Smooth muscle cell (in vitro differentiated cells): ENCODE measurements around the gene TXK. TPM values are rescaled to one million over a fixed set of nuclear protein-coding genes. Genes with fewer than 3 reads are reported as not detected.

Experiments used
- DNase-seq: peaks from one replicate; lab custom pipeline; 2025; ENCODE audit not compliant: unreplicated experiment; lab: John Stamatoyannopoulos, UW
- H2AFZ ChIP-seq: fragments of 200-600 bp; sonication (generic); 2 replicates; pipeline ENCODE4 v1.6.0; 2016; ENCODE audit warnings: antibody characterized with exemption, low read depth, mild to moderate bottlenecking
- H3F3A ChIP-seq: fragments of 200-600 bp; sonication (generic); 2 replicates; pipeline ENCODE4 v1.6.0; 2017; ENCODE audit warnings: antibody characterized with exemption, low read depth
- H3K27ac ChIP-seq: fragments of 200-600 bp; sonication (generic); 2 replicates; pipeline ENCODE4 v1.5.1; 2016; ENCODE audit warnings: low read depth, mild to moderate bottlenecking
- H3K27me3 ChIP-seq: fragments of 200-600 bp; sonication (generic); 2 replicates; pipeline ENCODE4 v1.6.1; 2016; ENCODE audit warnings: low read depth, mild to moderate bottlenecking
- H3K36me3 ChIP-seq: fragments of 200-600 bp; sonication (generic); 2 replicates; pipeline ENCODE4 v1.5.1; 2016; ENCODE audit warnings: low read depth
- H3K4me1 ChIP-seq: fragments of 200-600 bp; sonication (generic); 2 replicates; pipeline ENCODE4 v1.5.1; 2016; ENCODE audit warnings: low read depth
- H3K4me2 ChIP-seq: fragments of 200-600 bp; sonication (generic); 2 replicates; pipeline ENCODE4 v1.6.0; 2016; ENCODE audit warnings: mild to moderate bottlenecking
- H3K4me3 ChIP-seq: fragments of 200-600 bp; sonication (generic); 2 replicates; pipeline ENCODE4 v1.5.1; 2016; ENCODE audit warnings: mild to moderate bottlenecking
- H3K79me2 ChIP-seq: fragments of 200-600 bp; sonication (generic); 2 replicates; pipeline ENCODE4 v1.6.0; 2016; ENCODE audit warnings: low read depth, mild to moderate bottlenecking
- H3K9ac ChIP-seq: fragments of 200-600 bp; sonication (generic); 2 replicates; pipeline ENCODE4 v1.6.0; 2016; ENCODE audit warnings: low read depth
- H3K9me3 ChIP-seq: fragments of 200-600 bp; sonication (generic); replicated peaks from 2 replicates; pipeline ENCODE4 v1.5.1; 2016; ENCODE audit warnings: low read depth
- H4K20me1 ChIP-seq: fragments of 200-600 bp; sonication (generic); 2 replicates; pipeline ENCODE4 v1.6.0; 2016; ENCODE audit warnings: low read depth
- CTCF ChIP-seq: fragments of 200-600 bp; sonication (generic); IDR thresholded peaks from 2 replicates; pipeline ENCODE4 v1.5.1; 2017; ENCODE audit warnings: borderline replicate concordance, mild to moderate bottlenecking, antibody characterized with exemption; ENCODE audit not compliant: insufficient read depth, poor library complexity, severe bottlenecking
- WGBS: methylation state at CpG from one replicate; pipeline ENCODE4 v1.1.7; 2016; ENCODE audit warnings: low lambda C conversion rate; 5-methylcytosine and 5-hydroxymethylcytosine counted together
- polyA plus RNA-seq: library from polyadenylated mRNA; unstranded; fragments of >200 nt; fragmentation: Nextera tagmentation; extraction: Ambion mirVana; gene quantifications from 2 replicates; pipeline ENCODE4 v1.2.1, GENCODE V29; 2016
- total RNA-seq: library from RNA; depleted of rRNA; stranded (reverse); fragments of >200 nt; gene quantifications from 2 replicates; pipeline ENCODE4 v1.2.3, GENCODE V29; 2014

TXK gene
- total and polyA plus RNA-seq, 2 experiments from 2014 or later: 0.09 TPM; not detected in 1

- no peak overlapping the region for H3K4me2 ChIP-seq
- H2AFZ ChIP-seq: no peak overlapping the region
- no peak for DNase-seq
- H3F3A ChIP-seq: no peaks in the 10 kb centered on the region
- TF ChIP-seq CTCF: no peak
- no peak overlapping the region for H3K4me3 ChIP-seq
- no peaks in the 10 kb centered on the region for H3K36me3 ChIP-seq
- no peaks in the 10 kb centered on the region for H3K9me3 ChIP-seq
- no peaks in the 10 kb centered on the region for H3K27me3 ChIP-seq
- no peaks in the 10 kb centered on the region for H3K4me1 ChIP-seq
- 87% methylated on average over 3 of the region's 3 CpGs for WGBS
- H3K27ac ChIP-seq: no peak overlapping the region
- no peaks in the 10 kb centered on the region for H4K20me1 ChIP-seq
- no peaks in the 10 kb centered on the region for H3K79me2 ChIP-seq
- H3K9ac ChIP-seq: no peak overlapping the region
Observed at GRCh38 chr4:48064349-48064748, 69.7 kb downstream of the TXK start.

- Histone ChIP-seq H3K4me3 (no peak overlapping the region), H2AFZ (peak overlapping the region; percentile 91), H4K20me1 (no peaks in the 10 kb centered on the region), H3K4me2 (no peak overlapping the region), H3F3A (no peaks in the 10 kb centered on the region), H3K27ac (no peak overlapping the region), H3K9me3 (no peaks in the 10 kb centered on the region), H3K79me2 (no peaks in the 10 kb centered on the region), H3K9ac (no peak overlapping the region), H3K36me3 (no peaks in the 10 kb centered on the region), H3K4me1 (no peaks in the 10 kb centered on the region), H3K27me3 (no peaks in the 10 kb centered on the region)
- DNase-seq: no peak
- TF ChIP-seq CTCF: no peak
- WGBS: 72% methylated on average over 5 of the region's 5 CpGs
Observed at GRCh38 chr4:48058617-48059530, 75.2 kb downstream of the TXK start.

GRCh38 chr4:48051078-48051477, 83.0 kb downstream of the TXK start:
- Histone ChIP-seq H3K27ac (no peak overlapping the region), H3F3A (no peaks in the 10 kb centered on the region), H3K27me3 (no peaks in the 10 kb centered on the region), H3K9me3 (no peaks in the 10 kb centered on the region), H3K9ac (no peak overlapping the region), H2AFZ (no peak overlapping the region), H3K4me1 (no peaks in the 10 kb centered on the region), H3K4me2 (no peak overlapping the region), H4K20me1 (no peaks in the 10 kb centered on the region), H3K79me2 (no peaks in the 10 kb centered on the region), H3K4me3 (no peak overlapping the region), H3K36me3 (no peaks in the 10 kb centered on the region)
- TF ChIP-seq CTCF: no peak
- 100% methylated on average over 1 of the region's 1 CpG for WGBS
- DNase-seq: no peak
